OCI-LY3 (cell line): ENCODE results near the gene TCF25.

Experiments
- CTCF ChIP-seq: fragments of 200-600, 300-600 bp; sonication (generic); IDR thresholded peaks from 2 replicates; pipeline ENCODE4 v1.5.1; 2014; ENCODE audit warnings: antibody characterized with exemption, low read length, low read depth
- EZH2phosphoT487 ChIP-seq: fragments of 200-600 bp; shearing (Covaris generic); IDR thresholded peaks from 2 replicates; pipeline ENCODE4 v1.6.1; 2018; ENCODE audit warnings: antibody characterized with exemption, mixed run types, low read depth

DNA sequence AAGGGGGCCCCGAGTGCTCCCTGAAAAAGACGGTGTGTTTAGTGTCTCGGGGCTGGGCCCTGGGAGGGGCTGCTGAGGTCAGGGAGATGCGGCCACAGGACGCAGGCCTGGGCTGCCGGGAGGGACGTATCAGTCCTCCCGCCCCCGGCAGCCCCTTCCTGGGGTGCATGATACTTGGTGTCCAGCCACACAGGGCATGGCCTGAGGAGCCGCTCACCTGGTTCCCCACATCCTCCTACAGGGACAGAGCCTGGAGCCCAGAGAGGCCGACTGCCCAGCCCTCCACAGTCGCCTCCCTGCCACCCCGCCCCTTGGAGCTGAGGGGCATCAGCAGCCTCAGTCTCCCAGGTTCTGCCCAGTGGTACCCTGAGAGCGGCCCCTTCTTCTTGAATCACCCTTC, 63.1 kb downstream of the TCF25 start:
- no peak for TF ChIP-seq CTCF
- TF ChIP-seq EZH2phosphoT487, result no peak
